ENCODE measurements around the gene HMG20A.
A peak's percentile ranks its signal among the peaks of the same experiment; 100 is the strongest.

Gene HMG20A

DNA sequence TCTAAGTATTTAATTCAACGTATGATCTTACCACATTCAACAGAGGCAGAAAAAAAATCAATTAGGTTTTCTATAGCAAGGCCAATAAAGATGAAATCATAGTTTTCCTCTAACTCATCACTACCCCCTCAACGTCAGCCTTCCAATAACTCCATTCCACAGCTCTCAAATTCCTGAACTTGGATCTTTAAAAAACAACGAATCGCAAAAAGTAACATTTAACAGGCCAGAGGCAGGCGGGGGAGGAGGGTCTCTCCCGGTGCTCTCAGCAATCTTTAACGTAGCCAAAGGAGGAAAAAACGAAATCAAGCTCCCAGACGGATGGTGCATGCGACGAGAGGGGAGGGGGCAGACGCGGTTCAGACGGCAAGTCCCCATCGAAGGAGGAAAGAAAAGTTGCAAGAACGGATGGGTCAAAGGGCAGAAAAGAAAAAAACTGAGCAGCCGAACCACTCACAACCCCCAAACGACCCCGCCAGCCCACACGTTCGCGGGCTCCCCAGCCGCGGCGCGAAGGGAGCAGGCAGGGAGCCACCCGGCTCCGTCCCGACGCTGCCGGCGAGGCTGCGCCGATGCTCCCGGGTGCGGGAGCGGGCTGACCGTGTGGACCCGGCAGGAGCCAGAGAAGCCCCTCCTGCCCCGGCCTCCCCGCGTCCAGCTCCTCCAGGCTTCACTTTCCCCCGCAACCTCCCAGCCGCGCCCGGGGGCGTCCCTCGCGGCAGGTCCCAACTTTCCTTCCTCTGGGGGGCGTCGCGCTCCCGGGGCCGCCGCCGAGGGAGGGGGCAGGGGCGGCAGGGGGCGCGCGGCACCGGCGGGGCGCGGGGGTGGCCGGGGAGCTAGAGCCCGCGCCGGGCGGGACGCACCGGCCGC is 1.5 kb upstream of the HMG20A start:
- WGBS, 2 donors (ENCODE audit: extremely low coverage in 2 of 2, insufficient read length in 2 of 2, insufficient replicate concordance in 1 of 2): no CpG with 5 or more reads among the region's 72 CpGs
- Histone ChIP-seq H4K8ac (ENCODE audit: low read depth, low read length) (no peak overlapping the region), H3K18ac (ENCODE audit: low read length) (peak overlapping the region; percentile 89), H4K91ac (ENCODE audit: low read depth, low read length, poor library complexity) (no peak overlapping the region), H3K4ac (ENCODE audit: low read length) (no peak overlapping the region), H3K9me3 (replicated peaks in 1 of 2; ENCODE audit: control insufficient read depth in 2 of 2, insufficient read depth in 1 of 2, low read depth in 1 of 2, low read length in 2 of 2) (no peaks in the 10 kb centered on the region), H2BK5ac (ENCODE audit: low read length) (peak overlapping the region; percentile 97), H3K14ac (ENCODE audit: low read length) (no peak overlapping the region), H3K79me1 (ENCODE audit: low read depth, low read length) (peaks cover 3% of the 10 kb centered on the region), H3K27me3 (ENCODE audit: control insufficient read depth in 3 of 3, insufficient read depth in 3 of 3, low read depth in 1 of 3, low read length in 3 of 3) (no peaks in the 10 kb centered on the region), H2AK5ac (ENCODE audit: low read depth, low read length) (no peak overlapping the region), H2BK12ac (ENCODE audit: low read length) (no peak overlapping the region), H3K4me2 (ENCODE audit: insufficient read depth, low read length, poor library complexity, severe bottlenecking) (peak overlapping the region; percentile 84), H3K4me1 (ENCODE audit: control insufficient read depth in 2 of 2, insufficient read depth in 1 of 2, low read depth in 1 of 2, low read length in 2 of 2) (peaks cover 4 to 8% of the 10 kb centered on the region in 2 donors), H3K9ac (ENCODE audit: low read depth, low read length, poor library complexity) (peak overlapping the region; percentile 96), H3K36me3 (replicated peaks in 1 of 2; ENCODE audit: control insufficient read depth in 2 of 2, insufficient read depth in 2 of 2, low read length in 2 of 2) (no peaks in the 10 kb centered on the region), H2BK120ac (ENCODE audit: low read depth, low read length) (no peak overlapping the region), H3K23ac (ENCODE audit: low read depth, low read length, poor library complexity) (peak overlapping the region; percentile 22), H2BK15ac (ENCODE audit: low read length) (no peak overlapping the region), H3K27ac (replicated peaks; ENCODE audit: low read length) (peak overlapping the region; percentile 88), H3K4me3 (ENCODE audit: low read length in 2 of 2) (peak overlapping the region; percentile 80 to 94), H2AFZ (ENCODE audit: low read length) (peak overlapping the region; percentile 92)
- peak; percentile 57 for DNase-seq (ENCODE audit: low spot score)

DNA sequence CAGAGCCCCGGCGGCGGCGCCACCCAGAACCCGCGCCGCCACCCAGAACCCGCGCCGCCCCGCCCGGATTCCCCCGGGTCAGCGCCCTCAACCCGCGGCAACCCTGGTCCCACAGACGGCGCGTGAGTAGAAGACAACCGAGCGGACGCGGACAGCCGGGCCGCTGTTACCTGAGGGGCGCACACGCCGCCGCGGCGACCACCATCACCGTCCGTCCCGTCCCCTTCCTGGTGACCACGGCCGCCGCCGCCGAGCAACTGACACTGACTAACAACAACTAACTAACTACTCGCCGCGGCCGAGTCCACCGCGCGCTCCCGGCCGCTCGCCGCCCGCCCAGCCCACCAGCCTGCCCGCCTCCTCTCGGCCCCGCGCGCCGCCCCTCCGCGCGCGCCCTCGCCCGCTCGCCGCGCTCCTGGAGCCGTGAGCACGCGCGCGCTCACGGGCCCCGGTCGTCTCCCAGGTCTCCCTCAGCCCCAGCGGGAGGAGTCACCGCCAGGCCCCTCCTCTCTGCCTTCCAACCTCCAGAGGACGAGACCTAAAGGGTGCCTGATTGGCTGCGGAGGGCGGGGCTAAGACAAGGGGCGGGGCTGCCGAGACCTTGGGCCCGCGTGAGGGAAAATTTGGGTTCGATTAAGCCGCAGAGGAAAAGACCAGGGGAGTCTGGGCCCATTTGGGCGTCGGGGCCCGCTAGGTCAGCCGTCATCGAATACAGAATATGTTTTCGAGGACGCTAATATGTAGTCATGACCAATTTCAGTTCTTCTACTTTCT is 665 bp upstream of the HMG20A start, which contains the start of gene PEAK1:
PEAK1 (minus strand) TSS at position 269 of the 774 bp plus-strand sequence. CDS start 238,178 bp downstream, outside the sequence.
- H2BK5ac ChIP-seq (ENCODE audit: low read length): peak within 1 kb of the TSS; percentile 97

DNA sequence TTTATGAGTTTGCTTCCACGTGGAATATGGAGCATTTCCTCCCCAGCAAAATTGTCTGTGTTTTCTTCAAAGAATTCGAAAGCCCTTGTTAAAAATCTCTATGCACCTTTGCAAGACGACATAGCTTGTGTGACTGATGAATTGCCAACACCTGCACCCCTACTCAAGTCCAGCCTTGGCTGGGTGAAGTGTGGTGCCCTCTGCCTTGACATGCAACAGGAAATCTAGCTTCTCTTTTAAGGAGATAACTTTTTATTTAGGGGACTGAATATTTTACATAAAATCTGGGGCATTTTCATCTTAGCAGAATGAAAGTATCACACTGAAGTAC is 647 bp downstream of the HMG20A start:
- Histone ChIP-seq H3K14ac (ENCODE audit: low read length) (no peak overlapping the region), H2AK5ac (ENCODE audit: low read depth, low read length) (no peak overlapping the region), H3K4me3 (ENCODE audit: low read length in 2 of 2) (peak overlapping the region; percentile 80 to 87), H3K4ac (ENCODE audit: low read length) (no peak overlapping the region), H4K91ac (ENCODE audit: low read depth, low read length, poor library complexity) (no peak overlapping the region), H3K18ac (ENCODE audit: low read length) (no peak overlapping the region), H2BK15ac (ENCODE audit: low read length) (no peak overlapping the region), H3K36me3 (replicated peaks in 1 of 2; ENCODE audit: control insufficient read depth in 2 of 2, insufficient read depth in 2 of 2, low read length in 2 of 2) (no peaks in the 10 kb centered on the region), H2BK120ac (ENCODE audit: low read depth, low read length) (no peak overlapping the region), H2BK12ac (ENCODE audit: low read length) (no peak overlapping the region), H4K8ac (ENCODE audit: low read depth, low read length) (no peak overlapping the region), H3K9me3 (replicated peaks in 1 of 2; ENCODE audit: control insufficient read depth in 2 of 2, insufficient read depth in 1 of 2, low read depth in 1 of 2, low read length in 2 of 2) (no peaks in the 10 kb centered on the region), H3K27me3 (ENCODE audit: control insufficient read depth in 3 of 3, insufficient read depth in 3 of 3, low read depth in 1 of 3, low read length in 3 of 3) (no peaks in the 10 kb centered on the region), H3K23ac (ENCODE audit: low read depth, low read length, poor library complexity) (no peak overlapping the region), H3K27ac (replicated peaks; ENCODE audit: low read length) (peak overlapping the region; percentile 6), H3K4me2 (ENCODE audit: insufficient read depth, low read length, poor library complexity, severe bottlenecking) (peak overlapping the region; percentile 72), H3K4me1 (ENCODE audit: control insufficient read depth in 2 of 2, insufficient read depth in 1 of 2, low read depth in 1 of 2, low read length in 2 of 2) (peaks cover 2 to 4% of the 10 kb centered on the region in 2 donors), H2BK5ac (ENCODE audit: low read length) (no peak overlapping the region), H3K79me1 (ENCODE audit: low read depth, low read length) (peaks cover 3% of the 10 kb centered on the region), H3K9ac (ENCODE audit: low read depth, low read length, poor library complexity) (peak overlapping the region; percentile 53), H2AFZ (ENCODE audit: low read length) (peak overlapping the region; percentile 91)
- no peak for DNase-seq (ENCODE audit: low spot score)
- WGBS, 2 donors (ENCODE audit: extremely low coverage in 2 of 2, insufficient read length in 2 of 2, insufficient replicate concordance in 1 of 2): no CpG with 5 or more reads among the region's 3 CpGs

More for the DNA sequence above, 665 bp upstream of the HMG20A start, which contains the start of gene PEAK1:
- DNase-seq (ENCODE audit: low spot score): peak; percentile 99
- peak within 1 kb of the TSS; percentile 92 for H2AFZ ChIP-seq (ENCODE audit: low read length)
- no peaks in the 10 kb centered on the region for H3K36me3 ChIP-seq (replicated peaks in 1 of 2; ENCODE audit: control insufficient read depth in 2 of 2, insufficient read depth in 2 of 2, low read length in 2 of 2)
- H3K9ac ChIP-seq (ENCODE audit: low read depth, low read length, poor library complexity): peak within 1 kb of the TSS; percentile 96
- H2AK5ac ChIP-seq (ENCODE audit: low read depth, low read length): no peak within 1 kb of the TSS
- H3K27me3 ChIP-seq (ENCODE audit: control insufficient read depth in 3 of 3, insufficient read depth in 3 of 3, low read depth in 1 of 3, low read length in 3 of 3): no peaks in the 10 kb centered on the region
- H4K8ac ChIP-seq (ENCODE audit: low read depth, low read length): no peak within 1 kb of the TSS
- no peak within 1 kb of the TSS for H2BK12ac ChIP-seq (ENCODE audit: low read length)
- H3K4me1 ChIP-seq (ENCODE audit: control insufficient read depth in 2 of 2, insufficient read depth in 1 of 2, low read depth in 1 of 2, low read length in 2 of 2): peaks cover 4 to 8% of the 10 kb centered on the region in 2 donors
- H3K79me1 ChIP-seq (ENCODE audit: low read depth, low read length): peaks cover 3% of the 10 kb centered on the region
- H3K4me3 ChIP-seq (ENCODE audit: low read length in 2 of 2): peak within 1 kb of the TSS; percentile 80 to 94
- H2BK15ac ChIP-seq (ENCODE audit: low read length): no peak within 1 kb of the TSS
- H4K91ac ChIP-seq (ENCODE audit: low read depth, low read length, poor library complexity): no peak within 1 kb of the TSS
- peak within 1 kb of the TSS; percentile 90 for H3K27ac ChIP-seq (replicated peaks; ENCODE audit: low read length)
- no peaks in the 10 kb centered on the region for H3K9me3 ChIP-seq (replicated peaks in 1 of 2; ENCODE audit: control insufficient read depth in 2 of 2, insufficient read depth in 1 of 2, low read depth in 1 of 2, low read length in 2 of 2)
- WGBS, 2 donors (ENCODE audit: extremely low coverage in 2 of 2, insufficient read length in 2 of 2, insufficient replicate concordance in 1 of 2): no CpG with 5 or more reads among the region's 92 CpGs
- peak within 1 kb of the TSS; percentile 94 for H3K23ac ChIP-seq (ENCODE audit: low read depth, low read length, poor library complexity)
- H3K4ac ChIP-seq (ENCODE audit: low read length): no peak within 1 kb of the TSS
- H3K18ac ChIP-seq (ENCODE audit: low read length): peak within 1 kb of the TSS; percentile 97
- H2BK120ac ChIP-seq (ENCODE audit: low read depth, low read length): no peak within 1 kb of the TSS
- no peak within 1 kb of the TSS for H3K14ac ChIP-seq (ENCODE audit: low read length)
- H3K4me2 ChIP-seq (ENCODE audit: insufficient read depth, low read length, poor library complexity, severe bottlenecking): peak within 1 kb of the TSS; percentile 84

DNA sequence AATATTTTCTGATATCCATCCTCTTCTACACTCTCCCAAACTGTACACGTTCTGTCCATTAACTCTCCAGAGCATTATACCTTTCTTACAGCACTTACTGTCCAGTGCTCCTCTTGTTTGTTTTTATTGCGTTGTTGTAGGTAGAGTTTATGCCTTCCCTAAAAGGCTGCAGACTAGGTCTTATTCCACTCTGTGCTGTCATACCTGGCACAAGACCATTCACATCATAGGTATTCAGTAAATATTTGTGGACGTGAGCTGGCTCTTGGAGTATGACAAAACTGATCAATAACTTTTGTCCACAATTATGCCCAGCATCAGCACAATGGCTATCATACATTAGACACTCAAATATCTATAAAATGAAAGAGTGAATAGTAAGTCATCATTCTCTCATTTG is 4.4 kb downstream of the HMG20A start:
- no CpG with 5 or more reads among the region's 3 CpGs for WGBS, 2 donors (ENCODE audit: extremely low coverage in 2 of 2, insufficient read length in 2 of 2, insufficient replicate concordance in 1 of 2)
- H2BK15ac ChIP-seq (ENCODE audit: low read length): no peak overlapping the region
- no peaks in the 10 kb centered on the region for H3K36me3 ChIP-seq (replicated peaks in 1 of 2; ENCODE audit: control insufficient read depth in 2 of 2, insufficient read depth in 2 of 2, low read length in 2 of 2)
- H3K4ac ChIP-seq (ENCODE audit: low read length): no peak overlapping the region
- H3K79me1 ChIP-seq (ENCODE audit: low read depth, low read length): peaks cover 2% of the 10 kb centered on the region
- H3K14ac ChIP-seq (ENCODE audit: low read length): no peak overlapping the region
- no peak overlapping the region for H4K8ac ChIP-seq (ENCODE audit: low read depth, low read length)
- no peak for DNase-seq (ENCODE audit: low spot score)
- no peak overlapping the region for H3K23ac ChIP-seq (ENCODE audit: low read depth, low read length, poor library complexity)
- no peaks in the 10 kb centered on the region for H3K27me3 ChIP-seq (ENCODE audit: control insufficient read depth in 3 of 3, insufficient read depth in 3 of 3, low read depth in 1 of 3, low read length in 3 of 3)
- H2BK5ac ChIP-seq (ENCODE audit: low read length): no peak overlapping the region
- H3K4me3 ChIP-seq (ENCODE audit: low read length in 2 of 2): no peak overlapping the region
- no peak overlapping the region for H2AFZ ChIP-seq (ENCODE audit: low read length)
- H4K91ac ChIP-seq (ENCODE audit: low read depth, low read length, poor library complexity): no peak overlapping the region
- no peak overlapping the region for H2AK5ac ChIP-seq (ENCODE audit: low read depth, low read length)
- H2BK120ac ChIP-seq (ENCODE audit: low read depth, low read length): no peak overlapping the region
- H3K18ac ChIP-seq (ENCODE audit: low read length): no peak overlapping the region
- peaks cover 0 to 4% of the 10 kb centered on the region in 2 donors for H3K4me1 ChIP-seq (ENCODE audit: control insufficient read depth in 2 of 2, insufficient read depth in 1 of 2, low read depth in 1 of 2, low read length in 2 of 2)
- no peaks in the 10 kb centered on the region for H3K9me3 ChIP-seq (replicated peaks in 1 of 2; ENCODE audit: control insufficient read depth in 2 of 2, insufficient read depth in 1 of 2, low read depth in 1 of 2, low read length in 2 of 2)
- H3K9ac ChIP-seq (ENCODE audit: low read depth, low read length, poor library complexity): no peak overlapping the region
- no peak overlapping the region for H3K27ac ChIP-seq (replicated peaks; ENCODE audit: low read length)
- H3K4me2 ChIP-seq (ENCODE audit: insufficient read depth, low read length, poor library complexity, severe bottlenecking): no peak overlapping the region
- H2BK12ac ChIP-seq (ENCODE audit: low read length): no peak overlapping the region

Measured in neuronal stem cell (in vitro differentiated cells).